ENCODE results near the gene RBMX2.

The RBMX2 gene

GRCh38 chrX:130386408-130386808, 15.4 kb upstream of the RBMX2 start:
- no peak for DNase-seq
- Histone ChIP-seq H3K79me1 (ENCODE audit: low read length) (no peaks in the 10 kb centered on the region), H3K36me3 (ENCODE audit: control insufficient read depth, insufficient read depth, low read length) (no peaks in the 10 kb centered on the region), H3K4me2 (ENCODE audit: low read length) (no peak overlapping the region), H3K27me3 (ENCODE audit: insufficient read depth, low read length, poor library complexity) (no peaks in the 10 kb centered on the region), H3K4me1 (ENCODE audit: control insufficient read depth, low read depth, low read length) (no peaks in the 10 kb centered on the region), H3K23ac (ENCODE audit: low read length) (no peak overlapping the region), H2AK5ac (ENCODE audit: low read length) (no peak overlapping the region), H2BK15ac (replicated peaks; ENCODE audit: low read depth) (no peak overlapping the region), H4K5ac (ENCODE audit: low read length) (no peak overlapping the region), H2BK5ac (ENCODE audit: low read length) (no peak overlapping the region), H3K18ac (ENCODE audit: low read length) (no peak overlapping the region), H3K4ac (ENCODE audit: low read depth, low read length) (no peak overlapping the region), H3K4me3 (ENCODE audit: low read length) (no peak overlapping the region), H3K9ac (ENCODE audit: low read length) (no peak overlapping the region), H3K56ac (ENCODE audit: low read length) (no peak overlapping the region), H2BK120ac (ENCODE audit: low read depth, low read length) (no peak overlapping the region), H4K8ac (ENCODE audit: low read depth, low read length) (no peak overlapping the region), H3K27ac (ENCODE audit: low read depth, low read length) (no peak overlapping the region), H3K79me2 (ENCODE audit: control insufficient read depth, insufficient read depth, low read length) (no peaks in the 10 kb centered on the region)
- WGBS (ENCODE audit: extremely low coverage, insufficient coverage, low lambda C conversion rate): no CpG with 5 or more reads among the region's 5 CpGs

DNA sequence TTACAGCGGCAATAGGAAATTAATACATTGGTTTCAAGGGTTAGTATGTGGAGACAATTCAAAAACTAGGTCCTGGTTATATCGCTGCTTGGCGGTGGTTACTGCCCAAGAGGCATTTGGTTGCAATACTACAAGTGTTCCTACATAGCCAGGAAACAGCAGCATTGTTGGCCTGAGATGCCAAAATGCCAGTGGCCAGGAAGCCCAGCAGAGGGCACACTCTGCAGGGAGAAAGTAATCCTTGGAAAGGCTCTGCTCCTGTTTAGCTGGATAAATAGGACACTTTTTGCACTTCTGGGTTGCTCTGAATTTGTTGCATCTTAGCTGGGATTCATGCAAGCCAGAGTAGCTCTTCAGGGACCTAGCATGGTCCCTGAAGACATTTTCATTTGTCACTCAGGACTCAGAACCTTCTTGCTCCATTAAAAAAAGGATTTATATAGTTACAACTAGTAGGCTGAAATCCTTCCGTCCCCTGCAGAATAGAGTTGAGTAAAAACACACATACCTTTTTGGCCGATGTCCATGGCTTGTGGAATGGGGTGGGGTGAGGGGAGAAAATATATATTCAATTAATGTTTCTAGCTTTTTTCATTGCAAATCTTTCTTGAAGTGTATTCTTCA, 8.2 kb upstream of the RBMX2 start:
- H2BK5ac ChIP-seq (ENCODE audit: low read length): no peak overlapping the region
- H3K4me1 ChIP-seq (ENCODE audit: control insufficient read depth, low read depth, low read length): no peaks in the 10 kb centered on the region
- WGBS (ENCODE audit: extremely low coverage, insufficient coverage, low lambda C conversion rate): no CpG with 5 or more reads among the region's 5 CpGs
- H3K27me3 ChIP-seq (ENCODE audit: insufficient read depth, low read length, poor library complexity): no peaks in the 10 kb centered on the region
- no peak overlapping the region for H3K18ac ChIP-seq (ENCODE audit: low read length)
- no peak overlapping the region for H3K9ac ChIP-seq (ENCODE audit: low read length)
- H3K4me3 ChIP-seq (ENCODE audit: low read length): no peak overlapping the region
- no peak overlapping the region for H4K8ac ChIP-seq (ENCODE audit: low read depth, low read length)
- H2BK120ac ChIP-seq (ENCODE audit: low read depth, low read length): no peak overlapping the region
- H4K5ac ChIP-seq (ENCODE audit: low read length): no peak overlapping the region
- no peaks in the 10 kb centered on the region for H3K36me3 ChIP-seq (ENCODE audit: control insufficient read depth, insufficient read depth, low read length)
- no peaks in the 10 kb centered on the region for H3K79me2 ChIP-seq (ENCODE audit: control insufficient read depth, insufficient read depth, low read length)
- no peak overlapping the region for H2BK15ac ChIP-seq (replicated peaks; ENCODE audit: low read depth)
- no peaks in the 10 kb centered on the region for H3K79me1 ChIP-seq (ENCODE audit: low read length)
- H3K4ac ChIP-seq (ENCODE audit: low read depth, low read length): no peak overlapping the region
- H3K56ac ChIP-seq (ENCODE audit: low read length): no peak overlapping the region
- H2AK5ac ChIP-seq (ENCODE audit: low read length): no peak overlapping the region
- H3K23ac ChIP-seq (ENCODE audit: low read length): no peak overlapping the region
- H3K4me2 ChIP-seq (ENCODE audit: low read length): no peak overlapping the region
- peak; percentile 60 for DNase-seq
- H3K27ac ChIP-seq (ENCODE audit: low read depth, low read length): no peak overlapping the region

GRCh38 chrX:130395341-130395740, 6.4 kb upstream of the RBMX2 start:
- H3K4me2 ChIP-seq (ENCODE audit: low read length): no peak overlapping the region
- H3K27me3 ChIP-seq (ENCODE audit: insufficient read depth, low read length, poor library complexity): no peaks in the 10 kb centered on the region
- H3K4me3 ChIP-seq (ENCODE audit: low read length): no peak overlapping the region
- no peaks in the 10 kb centered on the region for H3K36me3 ChIP-seq (ENCODE audit: control insufficient read depth, insufficient read depth, low read length)
- H2AK5ac ChIP-seq (ENCODE audit: low read length): no peak overlapping the region
- H2BK5ac ChIP-seq (ENCODE audit: low read length): no peak overlapping the region
- no peaks in the 10 kb centered on the region for H3K79me1 ChIP-seq (ENCODE audit: low read length)
- no peak for DNase-seq
- WGBS (ENCODE audit: extremely low coverage, insufficient coverage, low lambda C conversion rate): no CpG with 5 or more reads among the region's 7 CpGs
- no peak overlapping the region for H3K56ac ChIP-seq (ENCODE audit: low read length)
- H3K9ac ChIP-seq (ENCODE audit: low read length): no peak overlapping the region
- H3K23ac ChIP-seq (ENCODE audit: low read length): no peak overlapping the region
- no peak overlapping the region for H3K27ac ChIP-seq (ENCODE audit: low read depth, low read length)
- no peak overlapping the region for H3K18ac ChIP-seq (ENCODE audit: low read length)
- H4K5ac ChIP-seq (ENCODE audit: low read length): no peak overlapping the region
- H2BK120ac ChIP-seq (ENCODE audit: low read depth, low read length): no peak overlapping the region
- H4K8ac ChIP-seq (ENCODE audit: low read depth, low read length): no peak overlapping the region
- H3K4ac ChIP-seq (ENCODE audit: low read depth, low read length): no peak overlapping the region
- no peaks in the 10 kb centered on the region for H3K79me2 ChIP-seq (ENCODE audit: control insufficient read depth, insufficient read depth, low read length)
- no peaks in the 10 kb centered on the region for H3K4me1 ChIP-seq (ENCODE audit: control insufficient read depth, low read depth, low read length)
- no peak overlapping the region for H2BK15ac ChIP-seq (replicated peaks; ENCODE audit: low read depth)

GRCh38 chrX:130402208-130402684, 459 bp downstream of the RBMX2 start:
- Histone ChIP-seq H3K23ac (ENCODE audit: low read length) (no peak overlapping the region), H3K4me2 (ENCODE audit: low read length) (peak overlapping the region; percentile 67), H3K4me1 (ENCODE audit: control insufficient read depth, low read depth, low read length) (no peaks in the 10 kb centered on the region), H4K5ac (ENCODE audit: low read length) (no peak overlapping the region), H3K4me3 (ENCODE audit: low read length) (peak overlapping the region; percentile 52), H3K27me3 (ENCODE audit: insufficient read depth, low read length, poor library complexity) (no peaks in the 10 kb centered on the region), H2AK5ac (ENCODE audit: low read length) (no peak overlapping the region), H3K79me2 (ENCODE audit: control insufficient read depth, insufficient read depth, low read length) (peaks cover 3% of the 10 kb centered on the region), H3K79me1 (ENCODE audit: low read length) (no peaks in the 10 kb centered on the region), H3K4ac (ENCODE audit: low read depth, low read length) (peak overlapping the region; percentile 68), H3K56ac (ENCODE audit: low read length) (peak overlapping the region; percentile 81), H3K18ac (ENCODE audit: low read length) (no peak overlapping the region), H2BK15ac (replicated peaks; ENCODE audit: low read depth) (no peak overlapping the region), H2BK120ac (ENCODE audit: low read depth, low read length) (no peak overlapping the region), H3K27ac (ENCODE audit: low read depth, low read length) (no peak overlapping the region), H3K36me3 (ENCODE audit: control insufficient read depth, insufficient read depth, low read length) (no peaks in the 10 kb centered on the region), H2BK5ac (ENCODE audit: low read length) (no peak overlapping the region), H4K8ac (ENCODE audit: low read depth, low read length) (no peak overlapping the region), H3K9ac (ENCODE audit: low read length) (peak overlapping the region; percentile 74)
- no CpG with 5 or more reads among the region's 13 CpGs for WGBS (ENCODE audit: extremely low coverage, insufficient coverage, low lambda C conversion rate)
- DNase-seq: no peak

GRCh38 chrX:130413415-130413814, 11.6 kb downstream of the RBMX2 start:
- no CpG with 5 or more reads among the region's 2 CpGs for WGBS (ENCODE audit: extremely low coverage, insufficient coverage, low lambda C conversion rate)
- no peak overlapping the region for H2BK5ac ChIP-seq (ENCODE audit: low read length)

GRCh38 chrX:130414800-130415199, 13.0 kb downstream of the RBMX2 start:
- H3K56ac ChIP-seq (ENCODE audit: low read length): no peak overlapping the region
- H3K9ac ChIP-seq (ENCODE audit: low read length): no peak overlapping the region
- no peak overlapping the region for H3K18ac ChIP-seq (ENCODE audit: low read length)
- no peak overlapping the region for H2BK120ac ChIP-seq (ENCODE audit: low read depth, low read length)
- H3K23ac ChIP-seq (ENCODE audit: low read length): no peak overlapping the region
- no peak overlapping the region for H3K4me3 ChIP-seq (ENCODE audit: low read length)
- no peaks in the 10 kb centered on the region for H3K79me1 ChIP-seq (ENCODE audit: low read length)
- H3K4me2 ChIP-seq (ENCODE audit: low read length): no peak overlapping the region
- H2BK15ac ChIP-seq (replicated peaks; ENCODE audit: low read depth): no peak overlapping the region
- no peak overlapping the region for H3K4ac ChIP-seq (ENCODE audit: low read depth, low read length)
- no peaks in the 10 kb centered on the region for H3K4me1 ChIP-seq (ENCODE audit: control insufficient read depth, low read depth, low read length)
- no peak overlapping the region for H2AK5ac ChIP-seq (ENCODE audit: low read length)
- no peak for DNase-seq
- H4K8ac ChIP-seq (ENCODE audit: low read depth, low read length): no peak overlapping the region
- no CpG with 5 or more reads among the region's 5 CpGs for WGBS (ENCODE audit: extremely low coverage, insufficient coverage, low lambda C conversion rate)
- no peak overlapping the region for H3K27ac ChIP-seq (ENCODE audit: low read depth, low read length)
- no peak overlapping the region for H4K5ac ChIP-seq (ENCODE audit: low read length)
- H3K79me2 ChIP-seq (ENCODE audit: control insufficient read depth, insufficient read depth, low read length): no peaks in the 10 kb centered on the region
- no peak overlapping the region for H2BK5ac ChIP-seq (ENCODE audit: low read length)
- H3K36me3 ChIP-seq (ENCODE audit: control insufficient read depth, insufficient read depth, low read length): peaks cover 3% of the 10 kb centered on the region
- H3K27me3 ChIP-seq (ENCODE audit: insufficient read depth, low read length, poor library complexity): no peaks in the 10 kb centered on the region

More at GRCh38 chrX:130413415-130413814, 11.6 kb downstream of the RBMX2 start:
- H3K23ac ChIP-seq (ENCODE audit: low read length): no peak overlapping the region
- no peak for DNase-seq
- no peak overlapping the region for H3K4me2 ChIP-seq (ENCODE audit: low read length)
- H3K79me1 ChIP-seq (ENCODE audit: low read length): no peaks in the 10 kb centered on the region
- no peak overlapping the region for H3K4me3 ChIP-seq (ENCODE audit: low read length)
- no peak overlapping the region for H2AK5ac ChIP-seq (ENCODE audit: low read length)
- no peak overlapping the region for H2BK15ac ChIP-seq (replicated peaks; ENCODE audit: low read depth)
- no peaks in the 10 kb centered on the region for H3K27me3 ChIP-seq (ENCODE audit: insufficient read depth, low read length, poor library complexity)
- no peak overlapping the region for H4K5ac ChIP-seq (ENCODE audit: low read length)
- no peaks in the 10 kb centered on the region for H3K79me2 ChIP-seq (ENCODE audit: control insufficient read depth, insufficient read depth, low read length)
- no peak overlapping the region for H3K18ac ChIP-seq (ENCODE audit: low read length)
- no peak overlapping the region for H3K9ac ChIP-seq (ENCODE audit: low read length)
- no peak overlapping the region for H3K56ac ChIP-seq (ENCODE audit: low read length)
- no peak overlapping the region for H2BK120ac ChIP-seq (ENCODE audit: low read depth, low read length)
- H3K27ac ChIP-seq (ENCODE audit: low read depth, low read length): no peak overlapping the region
- H4K8ac ChIP-seq (ENCODE audit: low read depth, low read length): no peak overlapping the region
- H3K4ac ChIP-seq (ENCODE audit: low read depth, low read length): no peak overlapping the region
- H3K4me1 ChIP-seq (ENCODE audit: control insufficient read depth, low read depth, low read length): no peaks in the 10 kb centered on the region
- H3K36me3 ChIP-seq (ENCODE audit: control insufficient read depth, insufficient read depth, low read length): peaks cover 3% of the 10 kb centered on the region

All from mesendoderm (in vitro differentiated cells).